Panc1 (cell line): ENCODE results near the gene GABARAP. TPM values are rescaled to one million over a fixed set of nuclear protein-coding genes. Genes with fewer than 3 reads are reported as not detected.
A peak's percentile ranks its signal among the peaks of the same experiment; 100 is the strongest.

Experiments
- ATAC-seq: fragments of 200-7000 bp; cut with Tn5 transposase; 2 replicates; pipeline ENCODE4 v1.9.1; 2020; ENCODE audit warnings: mild to moderate bottlenecking, moderate library complexity
- BruUV-seq: library from RNA; stranded (reverse); fragments of 400-500 nt; replicated peaks from 2 replicates; lab custom pipeline; 2021; lab: Mats Ljungman, UMichigan
- CTCF ChIA-PET: fragments of 300-600 bp; sonication (Branson Sonifier 250); formaldehyde crosslinking; loops from one replicate; lab custom pipeline; 2022; ENCODE audit warnings: antibody characterized with exemption; lab: Charles Lee
- POLR2A ChIA-PET: fragments of 300-600 bp; sonication (Branson Sonifier 250); formaldehyde crosslinking; loops from one replicate; lab custom pipeline; 2022; ENCODE audit warnings: antibody characterized with exemption; lab: Charles Lee
- DNase-seq: peaks from one replicate; pipeline ENCODE4 v3.0.0-alpha.2; 2010; ENCODE audit warnings: low read depth, low spot score
- H3K27ac ChIP-seq: 2 replicates; pipeline ENCODE4 v1.5.1; 2011; ENCODE audit warnings: mild to moderate bottlenecking, low read length, inconsistent platforms
- H3K27me3 ChIP-seq: fragments of 200-500 bp; sonication (Bioruptor generic); 2 replicates; pipeline ENCODE4 v1.6.0; 2014; ENCODE audit warnings: low read length, inconsistent platforms; ENCODE audit not compliant: control insufficient read depth, insufficient read depth
- H3K36me3 ChIP-seq: fragments of 200-500 bp; sonication (Bioruptor generic); 2 replicates; pipeline ENCODE4 v1.5.1; 2014; ENCODE audit warnings: inconsistent platforms, mild to moderate bottlenecking, low read length, moderate library complexity; ENCODE audit not compliant: control insufficient read depth, insufficient read depth
- H3K4me1 ChIP-seq: 2 replicates; pipeline ENCODE4 v1.5.1; 2011; ENCODE audit warnings: inconsistent platforms, mild to moderate bottlenecking, low read length, moderate library complexity; ENCODE audit not compliant: control insufficient read depth, insufficient read depth
- H3K4me3 ChIP-seq, 2 experiments: 2 replicates each; pipeline ENCODE4 v1.5.1; 2011 to 2012; ENCODE audit warnings: low read depth in 2 of 2, low read length in 2 of 2, mild to moderate bottlenecking in 2 of 2, inconsistent platforms in 1 of 2, moderate library complexity in 1 of 2
- H3K9me3 ChIP-seq: fragments of 200-500 bp; sonication (Bioruptor generic); 2 replicates; pipeline ENCODE4 v1.5.1; 2014; ENCODE audit warnings: low read depth, mild to moderate bottlenecking, inconsistent platforms, low read length, moderate library complexity; ENCODE audit not compliant: control insufficient read depth, insufficient read depth
- POLR2AphosphoS5 ChIP-seq: IDR thresholded peaks from 2 replicates; pipeline ENCODE4 v1.6.1; 2012; ENCODE audit warnings: mild to moderate bottlenecking, low read depth, low read length, moderate library complexity
- SIN3A ChIP-seq: IDR thresholded peaks from 2 replicates; pipeline ENCODE4 v1.6.1; 2012; ENCODE audit warnings: low read depth, mild to moderate bottlenecking, low read length, moderate library complexity, borderline replicate concordance; ENCODE audit not compliant: insufficient read depth
- TCF7L2 ChIP-seq: IDR thresholded peaks from 2 replicates; pipeline ENCODE4 v1.6.1; 2011; ENCODE audit warnings: mild to moderate bottlenecking, low read depth, low read length, inconsistent platforms
- in situ Hi-C: cut with HindIII; loops from 2 replicates; pipeline ENCODE4 v1.10.0; 2016; ENCODE audit warnings: low sequenced_read_pairs, low pct_unique_long_range_greater_than_20kb
- intact Hi-C: fragments of 100-400 bp; cut with micrococcal nuclease; formaldehyde crosslinking; loops from one replicate; pipeline ENCODE4 v1.10.0; 2022; ENCODE audit not compliant: unreplicated experiment
- total RNA-seq: library from RNA; stranded (reverse); gene quantifications from one replicate; pipeline ENCODE4 v1.2.1, GENCODE V29; 2021; ENCODE audit not compliant: unreplicated experiment
- TF ChIP-seq, protein P1 (sequence below), 2 experiments: IDR thresholded peaks; 2 replicates each; pipeline ENCODE4 v1.6.1; 2011 to 2012; ENCODE audit warnings: low read depth in 2 of 2, control low read depth in 1 of 2, low read length in 1 of 2, mild to moderate bottlenecking in 1 of 2, moderate library complexity in 1 of 2; ENCODE audit not compliant: insufficient read depth in 1 of 2
- TF ChIP-seq, protein P2 (sequence below): fragments of 450-650 bp; IDR thresholded peaks from 2 replicates; pipeline ENCODE4 v1.5.1; 2017; ENCODE audit warnings: mild to moderate bottlenecking

The GABARAP gene
- total RNA-seq, 1 experiment from 2014 or later: 289 TPM

DNA sequence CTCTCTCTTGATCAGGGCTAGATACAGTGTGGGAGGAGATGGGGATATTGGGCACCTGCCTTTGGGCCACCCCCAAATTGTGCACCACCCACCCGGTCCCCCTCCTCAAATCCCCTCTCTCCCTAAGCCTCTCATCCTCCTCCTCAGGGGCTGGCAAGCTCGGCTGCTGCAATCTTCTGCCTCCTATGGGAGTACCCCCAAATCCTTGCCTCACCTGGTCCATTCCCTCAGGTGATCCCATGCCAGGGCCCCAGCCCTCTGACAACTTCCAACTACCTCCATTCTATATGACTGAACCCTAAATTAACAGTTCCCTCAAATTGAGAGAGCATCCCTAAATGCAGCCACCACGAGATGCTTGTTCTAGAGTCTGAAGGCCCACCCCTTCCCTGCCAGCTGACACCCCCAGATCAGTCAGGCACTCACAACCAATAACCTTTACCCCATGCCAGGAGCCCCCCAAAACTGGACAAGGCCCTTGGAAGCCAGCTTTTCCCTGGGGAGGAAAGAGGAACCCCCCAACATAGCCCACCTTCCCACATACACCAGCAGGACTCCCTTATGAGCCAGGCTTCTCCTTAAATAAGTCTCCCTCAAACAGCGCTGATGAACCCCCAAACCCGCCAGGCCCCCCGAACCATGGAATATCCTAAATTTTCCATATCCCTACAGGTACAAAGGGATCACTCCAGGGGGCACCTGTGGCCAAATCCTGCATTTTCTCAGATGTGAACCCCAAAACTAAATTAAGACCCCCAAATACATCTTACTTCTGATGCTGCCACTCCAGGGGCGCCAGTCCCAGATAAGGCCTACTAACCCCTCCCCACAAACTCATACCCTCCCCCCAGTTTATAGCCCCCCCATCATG is 25.8 kb downstream of the GABARAP start:
- TF ChIP-seq, protein P1, sequence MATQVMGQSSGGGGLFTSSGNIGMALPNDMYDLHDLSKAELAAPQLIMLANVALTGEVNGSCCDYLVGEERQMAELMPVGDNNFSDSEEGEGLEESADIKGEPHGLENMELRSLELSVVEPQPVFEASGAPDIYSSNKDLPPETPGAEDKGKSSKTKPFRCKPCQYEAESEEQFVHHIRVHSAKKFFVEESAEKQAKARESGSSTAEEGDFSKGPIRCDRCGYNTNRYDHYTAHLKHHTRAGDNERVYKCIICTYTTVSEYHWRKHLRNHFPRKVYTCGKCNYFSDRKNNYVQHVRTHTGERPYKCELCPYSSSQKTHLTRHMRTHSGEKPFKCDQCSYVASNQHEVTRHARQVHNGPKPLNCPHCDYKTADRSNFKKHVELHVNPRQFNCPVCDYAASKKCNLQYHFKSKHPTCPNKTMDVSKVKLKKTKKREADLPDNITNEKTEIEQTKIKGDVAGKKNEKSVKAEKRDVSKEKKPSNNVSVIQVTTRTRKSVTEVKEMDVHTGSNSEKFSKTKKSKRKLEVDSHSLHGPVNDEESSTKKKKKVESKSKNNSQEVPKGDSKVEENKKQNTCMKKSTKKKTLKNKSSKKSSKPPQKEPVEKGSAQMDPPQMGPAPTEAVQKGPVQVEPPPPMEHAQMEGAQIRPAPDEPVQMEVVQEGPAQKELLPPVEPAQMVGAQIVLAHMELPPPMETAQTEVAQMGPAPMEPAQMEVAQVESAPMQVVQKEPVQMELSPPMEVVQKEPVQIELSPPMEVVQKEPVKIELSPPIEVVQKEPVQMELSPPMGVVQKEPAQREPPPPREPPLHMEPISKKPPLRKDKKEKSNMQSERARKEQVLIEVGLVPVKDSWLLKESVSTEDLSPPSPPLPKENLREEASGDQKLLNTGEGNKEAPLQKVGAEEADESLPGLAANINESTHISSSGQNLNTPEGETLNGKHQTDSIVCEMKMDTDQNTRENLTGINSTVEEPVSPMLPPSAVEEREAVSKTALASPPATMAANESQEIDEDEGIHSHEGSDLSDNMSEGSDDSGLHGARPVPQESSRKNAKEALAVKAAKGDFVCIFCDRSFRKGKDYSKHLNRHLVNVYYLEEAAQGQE (IDR thresholded peaks at IDR 0.05; ENCODE audit: insufficient read depth in 1 of 2, low read depth in 2 of 2, low read length in 1 of 2): no peak
- TF ChIP-seq POLR2AphosphoS5 (no peak), TCF7L2 (no peak), SIN3A (no peak)
- TF ChIP-seq, protein P2, sequence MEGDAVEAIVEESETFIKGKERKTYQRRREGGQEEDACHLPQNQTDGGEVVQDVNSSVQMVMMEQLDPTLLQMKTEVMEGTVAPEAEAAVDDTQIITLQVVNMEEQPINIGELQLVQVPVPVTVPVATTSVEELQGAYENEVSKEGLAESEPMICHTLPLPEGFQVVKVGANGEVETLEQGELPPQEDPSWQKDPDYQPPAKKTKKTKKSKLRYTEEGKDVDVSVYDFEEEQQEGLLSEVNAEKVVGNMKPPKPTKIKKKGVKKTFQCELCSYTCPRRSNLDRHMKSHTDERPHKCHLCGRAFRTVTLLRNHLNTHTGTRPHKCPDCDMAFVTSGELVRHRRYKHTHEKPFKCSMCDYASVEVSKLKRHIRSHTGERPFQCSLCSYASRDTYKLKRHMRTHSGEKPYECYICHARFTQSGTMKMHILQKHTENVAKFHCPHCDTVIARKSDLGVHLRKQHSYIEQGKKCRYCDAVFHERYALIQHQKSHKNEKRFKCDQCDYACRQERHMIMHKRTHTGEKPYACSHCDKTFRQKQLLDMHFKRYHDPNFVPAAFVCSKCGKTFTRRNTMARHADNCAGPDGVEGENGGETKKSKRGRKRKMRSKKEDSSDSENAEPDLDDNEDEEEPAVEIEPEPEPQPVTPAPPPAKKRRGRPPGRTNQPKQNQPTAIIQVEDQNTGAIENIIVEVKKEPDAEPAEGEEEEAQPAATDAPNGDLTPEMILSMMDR: no peak
- Histone ChIP-seq H3K4me1 (peaks cover 36% of the 10 kb centered on the region), H3K9me3 (no peaks in the 10 kb centered on the region), H3K36me3 (peaks cover 5% of the 10 kb centered on the region; the same call in 1 of the 2 replicates), H3K27ac (peak overlapping the region; percentile 73), H3K27me3 (no peaks in the 10 kb centered on the region), H3K4me3 (peak overlapping the region; percentile 53 to 67)
- no peak for ATAC-seq
- in situ Hi-C loops (no loop called here), intact Hi-C loops (no loop called here)
- DNase-seq: no peak
- ChIA-PET POLR2A (interaction anchor here (0.6 kb wide), 1 partner anchor 88 kb away, joined by 25 read pairs; no protein-coding TSS in a partner anchor), CTCF (interaction anchor here (0.6 kb wide), 2 partner anchors 123 to 170 kb away, joined by 10 to 12 read pairs; no protein-coding TSS in a partner anchor)
- BruUV-seq: TSS peak; percentile 55

DNA sequence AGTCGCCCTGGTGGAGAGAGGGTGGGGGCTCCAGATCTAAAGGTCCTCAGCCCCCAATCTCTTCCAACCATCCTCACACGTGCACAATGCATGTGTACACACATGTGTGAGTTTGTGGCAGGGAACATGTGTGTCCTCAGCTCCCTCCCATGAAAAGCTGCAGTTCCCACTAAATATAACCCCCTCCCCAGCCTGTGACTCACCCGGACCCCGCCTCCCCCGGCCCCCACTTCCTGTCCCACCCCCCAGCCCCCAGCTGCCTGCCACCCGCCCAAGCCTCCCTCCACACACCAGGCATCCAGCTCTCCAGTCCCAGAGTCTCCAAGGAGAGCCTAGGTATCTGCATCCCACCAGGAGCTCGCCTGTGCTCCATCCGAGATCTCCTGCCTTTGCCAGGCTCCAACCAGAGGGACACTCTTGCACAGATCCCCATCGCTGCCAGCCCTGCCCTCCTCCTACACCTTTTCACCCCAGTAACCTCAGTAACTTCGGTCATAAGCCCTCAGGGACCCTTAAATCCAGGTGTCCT is 26.5 kb downstream of the GABARAP start:
- Histone ChIP-seq H3K4me3 (peak overlapping the region; percentile 53 to 70), H3K27ac (peak overlapping the region; percentile 73), H3K9me3 (no peaks in the 10 kb centered on the region), H3K4me1 (peaks cover 29% of the 10 kb centered on the region), H3K36me3 (peaks cover 5% of the 10 kb centered on the region; the same call in 1 of the 2 replicates), H3K27me3 (no peaks in the 10 kb centered on the region)
- no TSS peak for BruUV-seq
- ChIA-PET POLR2A (interaction anchor here (0.6 kb wide), 1 partner anchor 89 kb away, joined by 25 read pairs; no protein-coding TSS in a partner anchor), CTCF (interaction anchor here (0.5 to 0.6 kb wide), 3 partner anchors 38 to 169 kb away, joined by 3 to 12 read pairs (median 10); no protein-coding TSS in a partner anchor)
- TF ChIP-seq POLR2AphosphoS5: no peak
- in situ Hi-C loops: no loop called here
- DNase-seq (no peak), ATAC-seq (no peak)
- intact Hi-C loops: no loop called here
